Inflammatory macrophage (primary cell): ENCODE results near the gene RSPH10B2.
"Not testable (repeated sequence)": the region's sequence is repeated elsewhere in the genome, so short reads cannot be mapped to it uniquely, and the experiment has no call there.

Experiments
- DNase-seq, 2 donors: peaks; one replicate each; pipeline ENCODE4 v3.0.0-alpha.2; 2020 to 2022
- total RNA-seq, 18 experiments: gene quantifications; one replicate each; lab custom pipeline; 2026; ENCODE audit warnings: mixed read lengths in 6 of 18, inconsistent platforms in 2 of 18; lab: John Stamatoyannopoulos, UW

The RSPH10B2 gene
- 0 to 0.16 (median 0.02) reads per million in 18 experiments for total RNA-seq

- DNase-seq, result not testable (repeated sequence)
These were observed at the start of gene RSPH10B2 for GRCh38 chr7:6753964-6754363. RSPH10B2 (plus strand) TSS chr7:6754103; CDS start chr7:6757678, 3,575 bp downstream.

- peak; percentile 24 to 44 for DNase-seq
These were observed 47.8 kb upstream of the RSPH10B2 start for GRCh38 chr7:6705959-6706665.

GRCh38 chr7:6706666-6707407, 47.1 kb upstream of the RSPH10B2 start, which contains the start of gene ZNF12:
ZNF12 (minus strand) TSS chr7:6706947; CDS start chr7:6705173, 1,774 bp downstream.
- peak; percentile 97 to 99 for DNase-seq

GRCh38 chr7:6708304-6708703, 45.6 kb upstream of the RSPH10B2 start:
- no peak for DNase-seq

GRCh38 chr7:6709808-6710207, 44.1 kb upstream of the RSPH10B2 start:
- peak; percentile 7 to 12 for DNase-seq

- no peak for DNase-seq
These were observed 39.5 kb upstream of the RSPH10B2 start for GRCh38 chr7:6714360-6714759.

- not testable (repeated sequence) for DNase-seq
These were observed 38.0 kb upstream of the RSPH10B2 start for GRCh38 chr7:6715898-6716297.

- no peak for DNase-seq
These were observed 35.8 kb upstream of the RSPH10B2 start for GRCh38 chr7:6718124-6718523.

- DNase-seq, result not testable (repeated sequence)
These were observed 29.6 kb upstream of the RSPH10B2 start for GRCh38 chr7:6724351-6724750.

GRCh38 chr7:6725003-6725402, 28.9 kb upstream of the RSPH10B2 start:
- peak; percentile 62 to 74 for DNase-seq

- not testable (repeated sequence) for DNase-seq
These were observed 27.6 kb upstream of the RSPH10B2 start for GRCh38 chr7:6726341-6726740.

- DNase-seq, result no peak
These were observed 26.2 kb upstream of the RSPH10B2 start for GRCh38 chr7:6727663-6728062.

- not testable (repeated sequence) for DNase-seq
These were observed 24.9 kb upstream of the RSPH10B2 start for GRCh38 chr7:6728893-6729491.

- DNase-seq, result peak; percentile 95 to 97
These were observed 24.2 kb upstream of the RSPH10B2 start for GRCh38 chr7:6729492-6730342.

GRCh38 chr7:6730343-6730633, 23.6 kb upstream of the RSPH10B2 start:
- DNase-seq, result peak in 1 of 2 donors; percentile 28

GRCh38 chr7:6738415-6738814, 15.5 kb upstream of the RSPH10B2 start:
- DNase-seq, result not testable (repeated sequence)

- not testable (repeated sequence) for DNase-seq
These were observed 9.3 kb upstream of the RSPH10B2 start for GRCh38 chr7:6744410-6745100.

- not testable (repeated sequence) for DNase-seq
These were observed 4.6 kb upstream of the RSPH10B2 start for GRCh38 chr7:6749335-6749734.

- not testable (repeated sequence) for DNase-seq
These were observed 3.7 kb upstream of the RSPH10B2 start for GRCh38 chr7:6750173-6750572.

- DNase-seq, result not testable (repeated sequence)
These were observed 7.3 kb downstream of the RSPH10B2 start for GRCh38 chr7:6761186-6761585.

GRCh38 chr7:6781581-6781980, 27.7 kb downstream of the RSPH10B2 start:
- DNase-seq, result not testable (repeated sequence)

GRCh38 chr7:6789353-6789752, 35.5 kb downstream of the RSPH10B2 start:
- DNase-seq, result not testable (repeated sequence)
